Heart left ventricle (tissue), 16 donors: Measurements from ENCODE around the gene ZBTB42. TPM values are rescaled to one million over a fixed set of nuclear protein-coding genes. Genes with fewer than 3 reads are reported as not detected.

Source experiments
- ATAC-seq, 4 donors: fragments of 200-7000 bp; cut with Tn5 transposase; one replicate each; pipeline ENCODE4 v1.9.1; 2020 to 2022; ENCODE audit warnings: moderate library complexity in 4 of 4, mild to moderate bottlenecking in 3 of 4, moderate number of reproducible peaks in 1 of 4
- DNase-seq, 5 donors: peaks; one replicate each; pipeline ENCODE4 v3.0.0-alpha.2; 2020
- H3K27ac ChIP-seq, 12 donors: fragments of 200-600 bp; sonication (generic) in 4 of 12; one replicate each; pipeline versions ENCODE4 v1.5.0 to v1.8.0; 2016 to 2022; ENCODE audit warnings: mild to moderate bottlenecking in 2 of 12
- H3K27me3 ChIP-seq, 9 donors: fragments of 200-600 bp; sonication (generic) in 2 of 9; one replicate each; pipeline versions ENCODE4 v1.5.1 to v1.8.0; 2016 to 2022; ENCODE audit warnings: mild to moderate bottlenecking in 3 of 9
- H3K36me3 ChIP-seq, 9 donors: fragments of 200-600 bp; sonication (generic) in 2 of 9; one replicate each; pipeline versions ENCODE4 v1.5.0 to v1.8.0; 2018 to 2022; ENCODE audit warnings: mild to moderate bottlenecking in 2 of 9
- H3K4me1 ChIP-seq, 12 donors: fragments of 200-600 bp; sonication (generic) in 4 of 12; one replicate each; pipeline versions ENCODE4 v1.5.0 to v1.8.0; 2016 to 2022; ENCODE audit warnings: mild to moderate bottlenecking in 3 of 12
- H3K4me3 ChIP-seq, 12 donors: fragments of 200-600 bp; sonication (generic) in 4 of 12; one replicate each; pipeline versions ENCODE4 v1.5.0 to v1.8.0; 2017 to 2022; ENCODE audit warnings: mild to moderate bottlenecking in 9 of 12, moderate library complexity in 4 of 12
- H3K9me3 ChIP-seq, 12 donors: fragments of 200-600 bp; sonication (generic) in 4 of 12; one replicate each; pipeline versions ENCODE4 v1.5.0 to v1.8.0; 2016 to 2022; ENCODE audit warnings: mild to moderate bottlenecking in 1 of 12
- POLR2A ChIP-seq, 2 donors: fragments of 450-650 bp; IDR thresholded peaks; one replicate each; pipeline ENCODE4 v1.6.1; 2017; ENCODE audit warnings: antibody characterized with exemption in 2 of 2, mild to moderate bottlenecking in 2 of 2, moderate library complexity in 2 of 2
- WGBS, 4 donors: extraction: QIAGEN DNeasy Blood & Tissue Kit in 2 of 4; methylation state at CpG; one replicate each; pipeline versions ENCODE4 v1.1.5 to v1.1.7; 2013 to 2018; 5-methylcytosine and 5-hydroxymethylcytosine counted together
- intact Hi-C, 10 donors: fragments of 100-400 bp; cut with DNase I; formaldehyde crosslinking; loops; one replicate each; pipeline versions ENCODE4 v1.11.1 to v1.14.2; 2022
- polyA plus RNA-seq, 2 donors: library from polyadenylated mRNA; stranded (reverse); fragments of 200-250 nt; gene quantifications; one replicate each; pipeline ENCODE4 v1.2.3, GENCODE V29; 2013
- total RNA-seq, 9 donors: library from RNA; depleted of rRNA in 2 of 9; stranded (reverse); fragments of >200 nt in 2 of 9; fragmentation: NEBNext Ultra II Directional in 3 of 9; extraction: Animal tissue kit (Norgen Biotek cat#: 25700) in 3 of 9; gene quantifications; one replicate each; pipeline versions ENCODE4 v1.1.0 to v1.2.4, GENCODE V29; 2016 to 2023
- TF ChIP-seq, protein P1 (sequence below), 12 donors: fragments of 200-600 bp; sonication (generic) in 4 of 12; IDR thresholded peaks; one replicate each; pipeline versions ENCODE4 v1.5.0 to v1.8.0; 2018 to 2022; ENCODE audit warnings: antibody characterized with exemption in 12 of 12, mild to moderate bottlenecking in 5 of 12
- donor health status: ischemic (EF 13 %, LVEDD 7.1; RV severe dilation, severe dysfunction).
- donor health status: healthy with polysubstance abuse.
- donor health status: DM: no; HTN: yes; CAD: no.
- donor health status: DM: no; HTN: no; CAD: no.
- donor health status: ischemic (EF 25% LVEDD 6.9; RV normal size, moderate dysfunction).
- donor health status: ischemic (EF 25% LVEDD 5.7; RV mildly dilated, moderate dysfunction).
- donor health status: healthy.
- donor health status: DM: yes; HTN: yes; CAD: no.
- donor health status: ischemic (EF 35%, LVEDD 5.7; RV mildly dilated, moderate dysfunction).
- donor health status: nonischemic (EF 11% LVEDD 7.7; RV severe dilation, severe dysfunction).
- donor health status: DM: yes; HTN: yes; CAD: no.
- donor health status: PGD.
- donor health status: ischemic (EF 29% LVEDD 5.4; RV normal size, mild dysfunction).
- donor health status: nonischemic (EF 23%, LVEDD 6.1; RV moderate dilation, normal function).

The ZBTB42 gene
- total and polyA plus RNA-seq, 11 donors, result 4.2 to 12.9 (median 7.4) TPM

DNA sequence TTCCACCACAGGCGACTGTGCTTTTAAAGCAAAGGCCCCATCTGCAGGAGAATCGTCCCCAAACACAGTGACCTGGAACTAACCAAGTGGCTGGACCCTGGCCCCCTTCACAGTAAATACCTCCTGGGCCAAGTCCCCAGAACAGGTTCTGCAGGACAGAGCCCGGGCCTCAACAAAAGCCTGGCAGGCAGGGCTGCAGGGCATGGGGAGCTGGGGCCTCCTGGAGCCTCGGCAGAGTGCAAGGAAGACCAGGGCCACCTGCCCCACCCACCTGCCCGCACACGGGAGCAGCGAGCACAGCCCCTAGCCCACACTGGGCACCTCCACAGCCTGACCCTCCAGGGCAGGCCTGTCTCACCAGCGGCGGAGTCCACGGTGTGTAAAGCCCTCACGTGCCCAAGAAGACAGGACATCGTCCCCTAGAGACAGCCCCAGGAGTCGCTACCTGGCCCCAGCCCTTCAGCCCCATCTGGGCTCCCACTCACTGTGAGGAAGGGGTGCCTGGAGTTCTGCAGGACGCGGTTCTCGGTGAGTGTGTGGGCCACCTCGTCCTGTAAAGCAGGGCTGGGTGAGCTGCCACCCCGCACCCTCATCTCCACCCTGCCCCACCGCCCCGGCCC lies 26.3 kb upstream of the ZBTB42 start:
- TF ChIP-seq POLR2A (IDR thresholded peaks at IDR 0.05), result no peak
- TF ChIP-seq, protein P1, sequence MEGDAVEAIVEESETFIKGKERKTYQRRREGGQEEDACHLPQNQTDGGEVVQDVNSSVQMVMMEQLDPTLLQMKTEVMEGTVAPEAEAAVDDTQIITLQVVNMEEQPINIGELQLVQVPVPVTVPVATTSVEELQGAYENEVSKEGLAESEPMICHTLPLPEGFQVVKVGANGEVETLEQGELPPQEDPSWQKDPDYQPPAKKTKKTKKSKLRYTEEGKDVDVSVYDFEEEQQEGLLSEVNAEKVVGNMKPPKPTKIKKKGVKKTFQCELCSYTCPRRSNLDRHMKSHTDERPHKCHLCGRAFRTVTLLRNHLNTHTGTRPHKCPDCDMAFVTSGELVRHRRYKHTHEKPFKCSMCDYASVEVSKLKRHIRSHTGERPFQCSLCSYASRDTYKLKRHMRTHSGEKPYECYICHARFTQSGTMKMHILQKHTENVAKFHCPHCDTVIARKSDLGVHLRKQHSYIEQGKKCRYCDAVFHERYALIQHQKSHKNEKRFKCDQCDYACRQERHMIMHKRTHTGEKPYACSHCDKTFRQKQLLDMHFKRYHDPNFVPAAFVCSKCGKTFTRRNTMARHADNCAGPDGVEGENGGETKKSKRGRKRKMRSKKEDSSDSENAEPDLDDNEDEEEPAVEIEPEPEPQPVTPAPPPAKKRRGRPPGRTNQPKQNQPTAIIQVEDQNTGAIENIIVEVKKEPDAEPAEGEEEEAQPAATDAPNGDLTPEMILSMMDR (IDR thresholded peaks at IDR 0.05), result no peak
- no peaks in the 10 kb centered on the region for H3K4me1 ChIP-seq
- peaks cover 0 to 6% (median 0%) of the 10 kb centered on the region in 12 donors for H3K9me3 ChIP-seq
- peaks cover 0 to 79% (median 59%) of the 10 kb centered on the region in 9 donors for H3K36me3 ChIP-seq
- 86 to 92% (median 88%) methylated on average over 9 to 20 of the region's 20 CpGs for WGBS, 4 donors
- no peak overlapping the region for H3K27ac ChIP-seq
- H3K27me3 ChIP-seq, result no peaks in the 10 kb centered on the region
- intact Hi-C loops, result no loop called here
- DNase-seq (no peak), ATAC-seq (no peak)
- H3K4me3 ChIP-seq, result no peak overlapping the region

DNA sequence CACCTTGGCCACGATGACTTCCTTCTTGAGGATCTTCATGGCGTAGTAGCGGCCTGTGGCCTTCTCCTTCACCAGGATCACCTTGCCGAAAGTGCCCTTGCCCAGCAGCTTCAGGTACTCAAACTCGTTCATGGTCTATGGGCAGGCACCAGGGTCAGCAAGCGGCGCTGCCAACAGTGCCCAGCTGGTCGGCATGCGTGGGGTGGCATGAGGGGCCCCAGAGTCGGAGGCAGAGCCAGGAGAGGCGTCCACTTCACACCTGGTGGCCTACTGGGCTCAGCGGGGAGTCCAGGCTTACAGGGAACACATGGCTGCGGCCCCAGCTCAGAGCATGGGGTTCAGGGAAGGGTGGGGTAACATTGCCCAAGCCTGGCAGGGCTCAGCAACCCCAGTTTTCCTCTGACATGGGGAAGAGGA lies 25.8 kb upstream of the ZBTB42 start:
- H3K27ac ChIP-seq, result no peak overlapping the region
- WGBS, 4 donors, result 88 to 93% (median 92%) methylated on average over 10 to 13 of the region's 13 CpGs
- intact Hi-C loops, result no loop called here
- ATAC-seq, result no peak
- no peaks in the 10 kb centered on the region for H3K4me1 ChIP-seq
- H3K27me3 ChIP-seq, result no peaks in the 10 kb centered on the region
- TF ChIP-seq POLR2A (IDR thresholded peaks at IDR 0.05), result no peak
- TF ChIP-seq, protein P1 (IDR thresholded peaks at IDR 0.05), result no peak
- H3K36me3 ChIP-seq, result peaks cover 0 to 79% (median 57%) of the 10 kb centered on the region in 9 donors
- peaks cover 0 to 6% (median 0%) of the 10 kb centered on the region in 12 donors for H3K9me3 ChIP-seq
- no peak overlapping the region for H3K4me3 ChIP-seq
- no peak for DNase-seq

DNA sequence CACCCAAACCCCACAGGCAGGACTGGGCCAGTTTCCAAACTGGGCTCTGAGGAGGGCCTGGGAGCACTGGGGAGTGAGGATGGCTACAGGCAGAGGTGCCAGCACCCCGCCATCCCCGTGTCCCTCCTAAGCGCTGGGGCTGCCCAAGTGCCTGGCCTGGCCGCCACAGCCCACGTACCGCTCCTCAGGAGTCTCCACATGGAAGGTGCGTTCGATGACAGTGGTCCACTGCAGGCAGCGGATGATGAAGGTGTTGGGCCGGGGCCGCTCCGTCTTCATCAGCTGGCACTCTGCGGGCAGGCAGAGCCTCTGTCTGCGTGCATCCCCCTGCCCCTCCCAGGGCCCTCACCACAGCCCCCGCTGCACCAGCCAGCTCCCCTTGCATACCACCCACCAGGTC lies 24.4 kb upstream of the ZBTB42 start:
- H3K27me3 ChIP-seq, result no peaks in the 10 kb centered on the region
- ATAC-seq (no peak), DNase-seq (no peak)
- peaks cover 0 to under 1% (median 0%) of the 10 kb centered on the region in 12 donors for H3K9me3 ChIP-seq
- TF ChIP-seq, protein P1 (IDR thresholded peaks at IDR 0.05), result no peak
- no peak for TF ChIP-seq POLR2A (IDR thresholded peaks at IDR 0.05)
- H3K36me3 ChIP-seq, result peaks cover 0 to 74% (median 45%) of the 10 kb centered on the region in 9 donors
- H3K4me1 ChIP-seq, result no peaks in the 10 kb centered on the region
- WGBS, 4 donors, result 97 to 99% (median 98%) methylated on average over 15 of the region's 15 CpGs; no CpG with 5 or more reads in 1 of the 4 donors
- intact Hi-C loops, result no loop called here
- H3K27ac ChIP-seq, result no peak overlapping the region
- no peak overlapping the region for H3K4me3 ChIP-seq

DNA sequence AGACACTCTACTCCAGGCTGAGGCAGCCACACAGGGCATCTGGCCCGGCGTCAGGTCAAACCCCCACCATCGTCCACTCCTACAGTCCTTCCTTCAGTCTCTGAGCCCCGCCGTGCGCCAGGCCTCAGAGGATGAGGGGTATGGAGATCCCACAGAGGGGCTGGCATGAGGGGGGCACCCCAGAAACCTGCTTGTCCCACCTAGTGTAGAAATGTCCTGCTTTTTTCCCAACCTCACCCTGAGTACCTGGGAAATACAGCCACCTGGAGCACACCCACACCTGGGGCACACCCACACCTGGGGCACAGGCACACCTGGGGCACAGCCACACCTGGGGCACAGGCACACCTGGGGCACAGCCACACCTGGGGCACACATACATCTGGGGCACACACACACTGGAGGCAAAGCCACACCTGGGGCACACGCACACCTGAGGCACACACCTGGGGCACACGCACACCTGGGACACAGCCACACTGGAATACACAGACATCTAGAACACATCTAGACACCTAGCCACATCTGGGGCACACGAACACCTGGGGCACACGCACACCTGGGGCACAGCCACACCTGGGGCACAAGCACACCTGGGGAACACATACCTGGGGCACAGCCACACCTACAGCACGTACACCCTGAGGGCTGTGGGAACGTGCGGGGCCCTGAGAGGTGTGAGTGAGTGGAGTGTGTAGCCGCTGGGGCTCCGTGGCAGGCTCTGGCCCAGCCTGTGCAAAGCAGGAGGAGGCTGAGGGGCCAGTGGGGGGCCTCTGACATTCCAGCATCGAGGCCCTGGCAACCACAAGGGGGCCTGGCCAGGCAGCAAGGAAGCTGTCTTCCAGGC lies 23.7 kb upstream of the ZBTB42 start:
- H3K27me3 ChIP-seq, result no peaks in the 10 kb centered on the region
- TF ChIP-seq, protein P1 (IDR thresholded peaks at IDR 0.05), result no peak
- no peak for TF ChIP-seq POLR2A (IDR thresholded peaks at IDR 0.05)
- intact Hi-C loops, result no loop called here
- H3K4me3 ChIP-seq, result no peak overlapping the region
- H3K36me3 ChIP-seq, result peaks cover 0 to 67% (median 39%) of the 10 kb centered on the region in 9 donors
- no peaks in the 10 kb centered on the region for H3K4me1 ChIP-seq
- 85 to 89% (median 88%) methylated on average over 16 of the region's 16 CpGs for WGBS, 4 donors
- ATAC-seq, result no peak
- H3K27ac ChIP-seq, result no peak overlapping the region
- DNase-seq, result no peak
- no peaks in the 10 kb centered on the region for H3K9me3 ChIP-seq
